CD4-positive, alpha-beta T cell treated with Interleukin-4 for 1 hour (primary cell): ENCODE data around the gene SELENOM.
"Not testable (repeated sequence)": the region's sequence is repeated elsewhere in the genome, so short reads cannot be mapped to it uniquely, and the experiment has no call there.

Experiments used
- DNase-seq, 2 donors: peaks; one replicate each; pipeline ENCODE4 v3.0.0-alpha.2; 2020 to 2022

The SELENOM gene

GRCh38 chr22:31130873-31131272, 23.5 kb upstream of the SELENOM start:
- no peak for DNase-seq

- no peak for DNase-seq
Measured at GRCh38 chr22:31128156-31128555, 20.8 kb upstream of the SELENOM start.

GRCh38 chr22:31127181-31127772, 19.9 kb upstream of the SELENOM start:
- DNase-seq: no peak

- no peak for DNase-seq
Measured at GRCh38 chr22:31126869-31127175, 19.5 kb upstream of the SELENOM start.

GRCh38 chr22:31126128-31126868, 18.9 kb upstream of the SELENOM start:
- no peak for DNase-seq

- no peak for DNase-seq
Measured at GRCh38 chr22:31125521-31126117, 18.3 kb upstream of the SELENOM start.

- no peak for DNase-seq
Measured at GRCh38 chr22:31124811-31125465, 17.6 kb upstream of the SELENOM start.

GRCh38 chr22:31124290-31124689, 16.9 kb upstream of the SELENOM start:
- DNase-seq: no peak

- no peak for DNase-seq
Measured at GRCh38 chr22:31123292-31123602, 15.9 kb upstream of the SELENOM start.

GRCh38 chr22:31122532-31123291, 15.3 kb upstream of the SELENOM start, which contains the start of gene INPP5J:
TSS of gene INPP5J (plus strand) at chr22:31122966. CDS start at chr22:31123015, 49 bp downstream.
- DNase-seq: no peak

GRCh38 chr22:31122196-31122531, 14.8 kb upstream of the SELENOM start:
- DNase-seq: no peak

GRCh38 chr22:31121403-31121802, 14.0 kb upstream of the SELENOM start:
- DNase-seq: no peak

GRCh38 chr22:31120642-31121041, 13.3 kb upstream of the SELENOM start:
- no peak for DNase-seq

GRCh38 chr22:31120230-31120629, 12.9 kb upstream of the SELENOM start:
- DNase-seq: no peak

GRCh38 chr22:31119026-31119717, 11.8 kb upstream of the SELENOM start:
- DNase-seq: no peak

- no peak for DNase-seq
Measured at GRCh38 chr22:31118046-31118820, 10.9 kb upstream of the SELENOM start.

- DNase-seq: not testable (repeated sequence)
Measured at GRCh38 chr22:31112547-31113091, 5.3 kb upstream of the SELENOM start.

- no peak for DNase-seq
Measured at GRCh38 chr22:31107894-31108218, 488 bp upstream of the SELENOM start.

GRCh38 chr22:31106731-31107177, 614 bp downstream of the SELENOM start:
- no peak for DNase-seq

GRCh38 chr22:31106001-31106571, 1.3 kb downstream of the SELENOM start:
- no peak for DNase-seq

- DNase-seq: no peak
Measured at GRCh38 chr22:31105282-31105929, 2.0 kb downstream of the SELENOM start.
